Gastroesophageal sphincter (tissue), 3 donors: Measurements from ENCODE around the gene DIP2C.

Source experiments
- EP300 ChIP-seq: sonication (generic); formaldehyde crosslinking; IDR thresholded peaks from one replicate; pipeline ENCODE4 v1.6.1; 2017; ENCODE audit warnings: antibody characterized with exemption, mild to moderate bottlenecking
- POLR2A ChIP-seq, 2 donors: fragments of 450-650 bp; IDR thresholded peaks; one replicate each; pipeline ENCODE4 v1.6.1; 2017; ENCODE audit warnings: antibody characterized with exemption in 2 of 2, mild to moderate bottlenecking in 2 of 2, moderate library complexity in 1 of 2
- POLR2AphosphoS5 ChIP-seq: sonication (generic); formaldehyde crosslinking; IDR thresholded peaks from one replicate; pipeline ENCODE4 v1.6.1; 2017; ENCODE audit warnings: antibody characterized with exemption
- TF ChIP-seq, protein P1 (sequence below), 4 experiments: fragments of 200-600 bp in 2 of 4; fragments of 450-650 bp in 2 of 4; sonication (generic) in 1 of 4; IDR thresholded peaks; one replicate each; pipeline ENCODE4 v1.5.1; 2017 to 2019; ENCODE audit warnings: antibody characterized with exemption in 4 of 4, mild to moderate bottlenecking in 2 of 4, moderate library complexity in 2 of 4

DNA sequence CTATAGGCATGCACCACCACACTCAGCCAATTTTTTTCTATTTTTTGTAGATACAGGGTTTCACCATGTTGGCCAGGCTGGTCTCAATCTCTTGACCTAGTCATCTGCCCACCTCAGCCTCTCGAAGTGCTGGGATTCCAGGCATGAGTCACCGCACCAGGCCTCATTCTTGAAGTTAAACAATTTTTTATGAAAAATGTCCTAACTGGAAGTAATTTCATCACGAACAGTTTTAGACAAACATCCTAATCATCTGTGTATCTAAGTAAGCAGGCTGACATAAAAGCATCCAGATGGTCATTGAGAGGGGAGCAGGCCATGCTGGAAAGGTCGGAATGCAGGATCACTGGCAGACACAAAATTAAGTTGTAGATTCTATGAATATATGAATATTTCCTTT is 285.1 kb downstream of the DIP2C start:
- TF ChIP-seq, protein P1, sequence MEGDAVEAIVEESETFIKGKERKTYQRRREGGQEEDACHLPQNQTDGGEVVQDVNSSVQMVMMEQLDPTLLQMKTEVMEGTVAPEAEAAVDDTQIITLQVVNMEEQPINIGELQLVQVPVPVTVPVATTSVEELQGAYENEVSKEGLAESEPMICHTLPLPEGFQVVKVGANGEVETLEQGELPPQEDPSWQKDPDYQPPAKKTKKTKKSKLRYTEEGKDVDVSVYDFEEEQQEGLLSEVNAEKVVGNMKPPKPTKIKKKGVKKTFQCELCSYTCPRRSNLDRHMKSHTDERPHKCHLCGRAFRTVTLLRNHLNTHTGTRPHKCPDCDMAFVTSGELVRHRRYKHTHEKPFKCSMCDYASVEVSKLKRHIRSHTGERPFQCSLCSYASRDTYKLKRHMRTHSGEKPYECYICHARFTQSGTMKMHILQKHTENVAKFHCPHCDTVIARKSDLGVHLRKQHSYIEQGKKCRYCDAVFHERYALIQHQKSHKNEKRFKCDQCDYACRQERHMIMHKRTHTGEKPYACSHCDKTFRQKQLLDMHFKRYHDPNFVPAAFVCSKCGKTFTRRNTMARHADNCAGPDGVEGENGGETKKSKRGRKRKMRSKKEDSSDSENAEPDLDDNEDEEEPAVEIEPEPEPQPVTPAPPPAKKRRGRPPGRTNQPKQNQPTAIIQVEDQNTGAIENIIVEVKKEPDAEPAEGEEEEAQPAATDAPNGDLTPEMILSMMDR (IDR thresholded peaks at IDR 0.05) = no peak
- TF ChIP-seq EP300 = no peak
- no peak for TF ChIP-seq POLR2A (IDR thresholded peaks at IDR 0.05)
- no peak for TF ChIP-seq POLR2AphosphoS5
